DOHH2 (cell line): ENCODE measurements around the gene OR9Q2.

Experiments
- CTCF ChIP-seq: fragments of 200-600 bp; sonication (generic); IDR thresholded peaks from one replicate; pipeline ENCODE4 v1.5.1; 2014; ENCODE audit warnings: antibody characterized with exemption, mild to moderate bottlenecking, low read depth, low read length; ENCODE audit not compliant: poor library complexity, severe bottlenecking
- EZH2phosphoT487 ChIP-seq: fragments of 200-600 bp; sonication (generic); IDR thresholded peaks from 2 replicates; pipeline ENCODE4 v1.6.1; 2017; ENCODE audit warnings: borderline replicate concordance, mild to moderate bottlenecking, antibody characterized with exemption, low read length, moderate library complexity, mixed read lengths

- TF ChIP-seq CTCF (no peak), EZH2phosphoT487 (no peak)
Measured at GRCh38 chr11:58193391-58193790, 4.5 kb downstream of the OR9Q2 start.
